Measurements from ENCODE around the gene STON2. TPM values are rescaled to one million over a fixed set of nuclear protein-coding genes. Genes with fewer than 3 reads are reported as not detected.
A peak's percentile ranks its signal among the peaks of the same experiment; 100 is the strongest.

STON2 gene
- total and polyA plus RNA-seq, 2 of the 13 experiments (the other 11 are each of a cell fraction or from before 2014, with no cell fraction given) = 2.1 to 11.0 TPM

GRCh38 chr14:81220830-81221578, 179.1 kb downstream of the STON2 start, which contains the start of gene GTF2A1 (continued):
- TF ChIP-seq HBP1 (CRISPR knock-in tag; IDR thresholded peaks at IDR 0.05; ENCODE audit: low read depth) (0 out of 2 replicates have a peak, but pooled peaks have one; percentile 52), ZBTB39 (CRISPR knock-in tag; IDR thresholded peaks at IDR 0.05) (peak; percentile 92), ZNF160 (CRISPR knock-in tag; IDR thresholded peaks at IDR 0.05) (no peak; the same call in 1 of the 2 replicates), SKIL (CRISPR knock-in tag; IDR thresholded peaks at IDR 0.05; ENCODE audit: borderline replicate concordance) (peak; percentile 22; the same call in 1 of the 2 replicates), CEBPG (CRISPR knock-in tag; IDR thresholded peaks at IDR 0.05) (no peak; the same call in 1 of the 2 replicates), ZGPAT (CRISPR knock-in tag; IDR thresholded peaks at IDR 0.05) (peak; percentile 70), ZNF710 (CRISPR knock-in tag; IDR thresholded peaks at IDR 0.05; ENCODE audit: borderline replicate concordance) (no peak), ZNF225 (CRISPR knock-in tag; IDR thresholded peaks at IDR 0.05) (no peak), ZFP91 (CRISPR knock-in tag; IDR thresholded peaks at IDR 0.05; ENCODE audit: borderline replicate concordance) (peak; percentile 81; the same call in 1 of the 2 replicates), GLI4 (CRISPR knock-in tag; IDR thresholded peaks at IDR 0.05; ENCODE audit: borderline replicate concordance) (peak; percentile 64; the same call in 1 of the 2 replicates), GMEB2 (CRISPR knock-in tag; IDR thresholded peaks at IDR 0.05; ENCODE audit: low read depth) (peak; percentile 42; the same call in 1 of the 2 replicates), PHB2 (IDR thresholded peaks at IDR 0.05; ENCODE audit: partially characterized antibody) (no peak), ZBTB3 (CRISPR knock-in tag; IDR thresholded peaks at IDR 0.05; ENCODE audit: borderline replicate concordance, low read depth) (no peak)
